Measurements from ENCODE around the gene RBPJL. TPM values are rescaled to one million over a fixed set of nuclear protein-coding genes. Genes with fewer than 3 reads are reported as not detected.

The RBPJL gene
- total RNA-seq, 1 experiment from 2014 or later: not detected

- ChIA-PET CTCF (no interaction called here), POLR2A (ENCODE audit: low non-redundant PET) (no interaction called here)
- no peak overlapping the region for H3K27ac ChIP-seq (ENCODE audit: low read depth, low read length, poor library complexity, severe bottlenecking)
- H3K4me1 ChIP-seq (ENCODE audit: insufficient read depth, low read length, poor library complexity, severe bottlenecking): no peaks in the 10 kb centered on the region
- DNase-seq (ENCODE audit: low spot score): no peak
- no peak overlapping the region for H3K4me3 ChIP-seq (ENCODE audit: low read depth, low read length, poor library complexity, severe bottlenecking)
- no peaks in the 10 kb centered on the region for H3K9me3 ChIP-seq (ENCODE audit: low read depth, low read length, poor library complexity, severe bottlenecking)
- H3K36me3 ChIP-seq (ENCODE audit: insufficient read depth, low read length, poor library complexity, severe bottlenecking): no peaks in the 10 kb centered on the region
- intact Hi-C loops (cut with micrococcal nuclease; ENCODE audit: unreplicated experiment): no loop called here
- H3K27me3 ChIP-seq (replicated peaks; ENCODE audit: insufficient read depth, low read depth, low read length, poor library complexity): no peaks in the 10 kb centered on the region
- no TSS peak for BruUV-seq (replicated peaks)
- TF ChIP-seq CTCF (conservative IDR thresholded peaks at IDR 0.05; ENCODE audit: low read depth, low read length) (no peak), EZH2 (IDR thresholded peaks at IDR 0.05; ENCODE audit: borderline replicate concordance, low read depth, low read length, poor library complexity, severe bottlenecking) (no peak)
Observed at GRCh38 chr20:45282700-45283550, 23.7 kb upstream of the RBPJL start.

GRCh38 chr20:45283551-45284057 lies 23.0 kb upstream of the RBPJL start:
- no peaks in the 10 kb centered on the region for H3K27me3 ChIP-seq (replicated peaks; ENCODE audit: insufficient read depth, low read depth, low read length, poor library complexity)
- DNase-seq (ENCODE audit: low spot score): no peak
- intact Hi-C loops (cut with micrococcal nuclease; ENCODE audit: unreplicated experiment): no loop called here
- BruUV-seq (replicated peaks): no TSS peak
- CTCF ChIA-PET: no interaction called here
- H3K4me3 ChIP-seq (ENCODE audit: low read depth, low read length, poor library complexity, severe bottlenecking): no peak overlapping the region
- no peaks in the 10 kb centered on the region for H3K36me3 ChIP-seq (ENCODE audit: insufficient read depth, low read length, poor library complexity, severe bottlenecking)
- H3K4me1 ChIP-seq (ENCODE audit: insufficient read depth, low read length, poor library complexity, severe bottlenecking): no peaks in the 10 kb centered on the region
- H3K9me3 ChIP-seq (ENCODE audit: low read depth, low read length, poor library complexity, severe bottlenecking): no peaks in the 10 kb centered on the region
- POLR2A ChIA-PET (ENCODE audit: low non-redundant PET): no interaction called here
- TF ChIP-seq CTCF (conservative IDR thresholded peaks at IDR 0.05; ENCODE audit: low read depth, low read length) (no peak), EZH2 (IDR thresholded peaks at IDR 0.05; ENCODE audit: borderline replicate concordance, low read depth, low read length, poor library complexity, severe bottlenecking) (no peak)
- H3K27ac ChIP-seq (ENCODE audit: low read depth, low read length, poor library complexity, severe bottlenecking): no peak overlapping the region

GRCh38 chr20:45288376-45288775 lies 18.3 kb upstream of the RBPJL start:
- CTCF ChIA-PET: no interaction called here
- no peak for DNase-seq (ENCODE audit: low spot score)
- Histone ChIP-seq H3K36me3 (ENCODE audit: insufficient read depth, low read length, poor library complexity, severe bottlenecking) (no peaks in the 10 kb centered on the region), H3K4me3 (ENCODE audit: low read depth, low read length, poor library complexity, severe bottlenecking) (no peak overlapping the region), H3K27me3 (replicated peaks; ENCODE audit: insufficient read depth, low read depth, low read length, poor library complexity) (peaks cover 9% of the 10 kb centered on the region), H3K4me1 (ENCODE audit: insufficient read depth, low read length, poor library complexity, severe bottlenecking) (peaks cover 7% of the 10 kb centered on the region), H3K9me3 (ENCODE audit: low read depth, low read length, poor library complexity, severe bottlenecking) (no peaks in the 10 kb centered on the region), H3K27ac (ENCODE audit: low read depth, low read length, poor library complexity, severe bottlenecking) (no peak overlapping the region)
- no peak for TF ChIP-seq CTCF (conservative IDR thresholded peaks at IDR 0.05; ENCODE audit: low read depth, low read length)
- no peak for TF ChIP-seq EZH2 (IDR thresholded peaks at IDR 0.05; ENCODE audit: borderline replicate concordance, low read depth, low read length, poor library complexity, severe bottlenecking)
- BruUV-seq (replicated peaks): no TSS peak
- intact Hi-C loops (cut with micrococcal nuclease; ENCODE audit: unreplicated experiment): no loop called here
- POLR2A ChIA-PET (ENCODE audit: low non-redundant PET): no interaction called here

Data from A673 (cell line).